Skeletal muscle tissue (tissue), 4 donors: ENCODE measurements around the gene DSG2. TPM values are rescaled to one million over a fixed set of nuclear protein-coding genes. Genes with fewer than 3 reads are reported as not detected.
"Not testable (repeated sequence)": the region's sequence is repeated elsewhere in the genome, so short reads cannot be mapped to it uniquely, and the experiment has no call there.

ENCODE experiments used
- H3K27ac ChIP-seq: one replicate; pipeline ENCODE4 v1.7.0; 2013; ENCODE audit warnings: mild to moderate bottlenecking, low read depth, low read length, inconsistent platforms
- H3K27me3 ChIP-seq, 3 donors: one replicate each; pipeline ENCODE4 v1.7.0; 2013; ENCODE audit warnings: low read length in 3 of 3; ENCODE audit not compliant: control insufficient read depth in 3 of 3, insufficient read depth in 3 of 3
- H3K36me3 ChIP-seq, 3 donors: one replicate each; pipeline ENCODE4 v1.7.0; 2013; ENCODE audit warnings: low read length in 3 of 3; ENCODE audit not compliant: control insufficient read depth in 3 of 3, insufficient read depth in 3 of 3
- H3K4me1 ChIP-seq, 3 donors: one replicate each; pipeline ENCODE4 v1.7.0; 2013; ENCODE audit warnings: low read length in 3 of 3, mild to moderate bottlenecking in 3 of 3; ENCODE audit not compliant: control insufficient read depth in 3 of 3, insufficient read depth in 3 of 3
- H3K4me3 ChIP-seq, 3 donors: one replicate each; pipeline ENCODE4 v1.7.0; 2013; ENCODE audit warnings: low read length in 3 of 3
- H3K9ac ChIP-seq, 3 donors: one replicate each; pipeline ENCODE4 v1.7.0; 2013; ENCODE audit warnings: low read length in 3 of 3, mild to moderate bottlenecking in 3 of 3, moderate library complexity in 2 of 3, low read depth in 1 of 3
- H3K9me3 ChIP-seq, 3 donors: one replicate each; pipeline ENCODE4 v1.7.0; 2013; ENCODE audit warnings: low read length in 3 of 3; ENCODE audit not compliant: control insufficient read depth in 3 of 3
- total RNA-seq: library from RNA; depleted of rRNA; stranded (reverse); fragments of >200 nt; gene quantifications from one replicate; pipeline ENCODE4 v1.2.3, GENCODE V29; 2014
- donor health status: Osteomylitis.

DSG2 gene
- total RNA-seq, 1 donor from 2014 or later, result 2.6 TPM

- Histone ChIP-seq H3K27me3 (peaks cover 5 to 20% (median 12%) of the 10 kb centered on the region in 3 donors), H3K9ac (peak overlapping the region; percentile 59 to 74 (median 60)), H3K4me1 (peaks cover 3 to 5% (median 3%) of the 10 kb centered on the region in 3 donors), H3K36me3 (no peaks in the 10 kb centered on the region), H3K27ac (no peak overlapping the region), H3K4me3 (peak overlapping the region; percentile 55 to 77 (median 72)), H3K9me3 (no peaks in the 10 kb centered on the region)
Measured at GRCh38 chr18:31498574-31499524, 872 bp downstream of the DSG2 start.

- H3K9me3 ChIP-seq, result no peaks in the 10 kb centered on the region
- no peak overlapping the region for H3K9ac ChIP-seq
- H3K27ac ChIP-seq, result no peak overlapping the region
- peaks cover 3 to 5% (median 3%) of the 10 kb centered on the region in 3 donors for H3K4me1 ChIP-seq
- H3K27me3 ChIP-seq, result peaks cover 5 to 20% (median 12%) of the 10 kb centered on the region in 3 donors
- H3K36me3 ChIP-seq, result no peaks in the 10 kb centered on the region
- H3K4me3 ChIP-seq, result no peak overlapping the region
Measured at GRCh38 chr18:31500051-31500688, 2.2 kb downstream of the DSG2 start.

GRCh38 chr18:31503011-31503410, 5.0 kb downstream of the DSG2 start:
- H3K9me3 ChIP-seq, result no peaks in the 10 kb centered on the region
- peaks cover 5 to 20% (median 12%) of the 10 kb centered on the region in 3 donors for H3K27me3 ChIP-seq
- H3K9ac ChIP-seq, result no peak overlapping the region
- H3K4me1 ChIP-seq, result peaks cover 3 to 5% (median 3%) of the 10 kb centered on the region in 3 donors
- no peak overlapping the region for H3K4me3 ChIP-seq
- no peaks in the 10 kb centered on the region for H3K36me3 ChIP-seq
- no peak overlapping the region for H3K27ac ChIP-seq

GRCh38 chr18:31504455-31505147, 6.6 kb downstream of the DSG2 start:
- Histone ChIP-seq H3K4me1 (no peaks in the 10 kb centered on the region), H3K27me3 (peaks cover 5 to 9% (median 9%) of the 10 kb centered on the region in 3 donors), H3K9ac (no peak overlapping the region), H3K9me3 (no peaks in the 10 kb centered on the region), H3K27ac (no peak overlapping the region), H3K36me3 (no peaks in the 10 kb centered on the region), H3K4me3 (no peak overlapping the region)

- H3K36me3 ChIP-seq, result no peaks in the 10 kb centered on the region
- no peaks in the 10 kb centered on the region for H3K4me1 ChIP-seq
- H3K27me3 ChIP-seq, result peaks cover 4 to 5% (median 5%) of the 10 kb centered on the region in 3 donors
- no peaks in the 10 kb centered on the region for H3K9me3 ChIP-seq
- H3K9ac ChIP-seq, result no peak overlapping the region
- H3K27ac ChIP-seq, result no peak overlapping the region
- no peak overlapping the region for H3K4me3 ChIP-seq
Measured at GRCh38 chr18:31505156-31505555, 7.2 kb downstream of the DSG2 start.

GRCh38 chr18:31506024-31506742, 8.2 kb downstream of the DSG2 start:
- Histone ChIP-seq H3K4me1 (no peaks in the 10 kb centered on the region), H3K9me3 (no peaks in the 10 kb centered on the region), H3K27ac (no peak overlapping the region), H3K27me3 (peaks cover 0 to 4% (median 2%) of the 10 kb centered on the region in 3 donors), H3K36me3 (no peaks in the 10 kb centered on the region), H3K9ac (no peak overlapping the region), H3K4me3 (no peak overlapping the region)

- H3K27me3 ChIP-seq, H3K9me3 ChIP-seq, H3K9ac ChIP-seq, H3K36me3 ChIP-seq, H3K27ac ChIP-seq, H3K4me3 ChIP-seq, H3K4me1 ChIP-seq: not testable (repeated sequence)
Measured at GRCh38 chr18:31507124-31507523, 9.1 kb downstream of the DSG2 start.

GRCh38 chr18:31508781-31509180, 10.8 kb downstream of the DSG2 start:
- H3K27ac ChIP-seq, result no peak overlapping the region
- no peaks in the 10 kb centered on the region for H3K36me3 ChIP-seq
- H3K9me3 ChIP-seq, result no peaks in the 10 kb centered on the region
- no peak overlapping the region for H3K9ac ChIP-seq
- H3K4me3 ChIP-seq, result no peak overlapping the region
- peaks cover 0 to 6% (median 0%) of the 10 kb centered on the region in 3 donors for H3K27me3 ChIP-seq
- H3K4me1 ChIP-seq, result no peaks in the 10 kb centered on the region

- Histone ChIP-seq H3K9ac (no peak overlapping the region), H3K4me3 (no peak overlapping the region), H3K4me1 (no peaks in the 10 kb centered on the region), H3K27ac (no peak overlapping the region), H3K36me3 (no peaks in the 10 kb centered on the region), H3K9me3 (no peaks in the 10 kb centered on the region), H3K27me3 (peaks cover 0 to 6% (median 0%) of the 10 kb centered on the region in 3 donors)
Measured at GRCh38 chr18:31509571-31509970, 11.6 kb downstream of the DSG2 start.
